Spinal cord (tissue), 10 donors: ENCODE results near the gene CABLES2. TPM values are rescaled to one million over a fixed set of nuclear protein-coding genes. Genes with fewer than 3 reads are reported as not detected.
A peak's percentile ranks its signal among the peaks of the same experiment; 100 is the strongest.

Experiments
- DNase-seq, 6 donors: peaks; one replicate each; pipeline versions ENCODE4 v3.0.0 to v3.0.0-alpha.2; 2013 to 2015; ENCODE audit warnings: low spot score in 6 of 6, low read depth in 4 of 6
- H3K27ac ChIP-seq: one replicate; pipeline ENCODE4 v1.5.1; 2013; ENCODE audit warnings: low read depth, low read length, control low read depth
- H3K27me3 ChIP-seq: one replicate; pipeline ENCODE4 v1.6.1; 2013; ENCODE audit warnings: low read length; ENCODE audit not compliant: control insufficient read depth, insufficient read depth
- H3K36me3 ChIP-seq: one replicate; pipeline ENCODE4 v1.6.1; 2013; ENCODE audit warnings: low read length; ENCODE audit not compliant: control insufficient read depth, insufficient read depth
- H3K4me1 ChIP-seq: one replicate; pipeline ENCODE4 v1.6.1; 2013; ENCODE audit warnings: low read length; ENCODE audit not compliant: control insufficient read depth, insufficient read depth
- H3K4me3 ChIP-seq: one replicate; pipeline ENCODE4 v1.5.1; 2013; ENCODE audit warnings: low read depth, low read length, control low read depth
- H3K9me3 ChIP-seq: one replicate; pipeline ENCODE4 v1.6.1; 2013; ENCODE audit warnings: low read length; ENCODE audit not compliant: control insufficient read depth, insufficient read depth
- WGBS: methylation state at CpG from one replicate; pipeline ENCODE4 v1.1.5; 2013; ENCODE audit warnings: missing lambda C conversion rate; ENCODE audit not compliant: insufficient coverage; 5-methylcytosine and 5-hydroxymethylcytosine counted together
- polyA plus RNA-seq, 2 donors: library from polyadenylated mRNA; unstranded; fragments of 120-200 nt; gene quantifications; one replicate each; pipeline ENCODE4 v1.2.1, GENCODE V29; 2013; ENCODE audit not compliant: insufficient read length in 2 of 2
- total RNA-seq, 2 donors: library from RNA; depleted of rRNA in 1 of 2; stranded (reverse); fragments of 120-200 nt in 1 of 2; fragments of >200 nt in 1 of 2; gene quantifications; one replicate each; pipeline versions ENCODE4 v1.2.3 to v1.2.4, GENCODE V29; 2013 to 2014
- donor health status: healthy.

Gene CABLES2
- total and polyA plus RNA-seq, 4 donors = 4.0 to 23.0 (median 14.1) TPM

- no peak overlapping the region for H3K27ac ChIP-seq
Measured at GRCh38 chr20:62437496-62437895, 30.4 kb upstream of the CABLES2 start.

GRCh38 chr20:62436692-62437091 is 29.6 kb upstream of the CABLES2 start:
- WGBS = 89% methylated on average over 3 of the region's 3 CpGs
- Histone ChIP-seq H3K4me1 (peaks cover 38% of the 10 kb centered on the region), H3K27me3 (no peaks in the 10 kb centered on the region), H3K27ac (no peak overlapping the region), H3K4me3 (no peak overlapping the region), H3K9me3 (no peaks in the 10 kb centered on the region), H3K36me3 (no peaks in the 10 kb centered on the region)
- DNase-seq = no peak

More at GRCh38 chr20:62437496-62437895, 30.4 kb upstream of the CABLES2 start:
- Histone ChIP-seq H3K36me3 (no peaks in the 10 kb centered on the region), H3K4me1 (peaks cover 38% of the 10 kb centered on the region), H3K9me3 (no peaks in the 10 kb centered on the region), H3K27me3 (no peaks in the 10 kb centered on the region), H3K4me3 (no peak overlapping the region)
- DNase-seq = no peak
- WGBS = 82% methylated on average over 8 of the region's 12 CpGs

- 23% methylated on average over 28 of the region's 32 CpGs for WGBS
Measured at GRCh38 chr20:62433658-62434497, 26.8 kb upstream of the CABLES2 start.

DNA sequence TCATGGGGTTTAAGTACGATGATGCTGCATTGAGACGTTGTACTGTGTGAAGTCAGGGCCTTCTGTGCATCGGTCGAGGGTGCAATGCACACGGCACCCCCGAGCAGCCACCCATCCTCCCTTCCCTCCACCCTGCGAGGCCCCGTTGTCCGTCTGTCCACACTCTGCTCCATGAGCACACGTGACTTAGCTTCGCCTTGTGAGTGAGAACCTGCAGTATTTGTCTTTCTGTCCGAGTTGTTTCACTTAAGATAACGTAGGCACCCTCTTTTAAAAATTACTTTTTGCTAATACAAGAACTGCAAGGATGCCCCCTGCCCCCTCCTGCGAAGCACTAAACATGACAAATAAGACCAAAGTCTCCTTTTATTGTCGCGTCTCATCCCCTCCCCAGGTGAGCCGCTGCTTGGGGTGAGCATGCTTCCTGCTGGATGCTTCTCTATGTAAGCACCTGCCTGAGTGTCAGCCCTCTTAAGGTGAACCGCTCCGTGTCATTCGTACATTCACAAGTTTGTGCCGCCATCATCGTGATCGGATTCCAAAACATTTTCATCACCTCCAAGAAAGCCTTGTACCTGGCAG is 23.9 kb upstream of the CABLES2 start:
- Histone ChIP-seq H3K4me3 (no peak overlapping the region), H3K27me3 (peaks cover 3% of the 10 kb centered on the region), H3K36me3 (no peaks in the 10 kb centered on the region), H3K27ac (no peak overlapping the region), H3K4me1 (peaks cover 30% of the 10 kb centered on the region), H3K9me3 (no peaks in the 10 kb centered on the region)
- DNase-seq = no peak
- 77% methylated on average over 19 of the region's 23 CpGs for WGBS

More at GRCh38 chr20:62433658-62434497, 26.8 kb upstream of the CABLES2 start:
- Histone ChIP-seq H3K9me3 (no peaks in the 10 kb centered on the region), H3K4me1 (peaks cover 41% of the 10 kb centered on the region), H3K4me3 (no peak overlapping the region), H3K27me3 (peaks cover 3% of the 10 kb centered on the region), H3K36me3 (no peaks in the 10 kb centered on the region), H3K27ac (no peak overlapping the region)
- peak in 3 of 6 donors; percentile 13 to 62 (median 39) for DNase-seq

GRCh38 chr20:62430311-62430853 is 23.3 kb upstream of the CABLES2 start:
- peaks cover 30% of the 10 kb centered on the region for H3K4me1 ChIP-seq
- WGBS = 66% methylated on average over 5 of the region's 10 CpGs
- no peak overlapping the region for H3K27ac ChIP-seq
- H3K4me3 ChIP-seq = no peak overlapping the region
- H3K9me3 ChIP-seq = no peaks in the 10 kb centered on the region
- H3K27me3 ChIP-seq = peaks cover 3% of the 10 kb centered on the region
- DNase-seq = no peak
- no peaks in the 10 kb centered on the region for H3K36me3 ChIP-seq

GRCh38 chr20:62429455-62430310 is 22.6 kb upstream of the CABLES2 start:
- Histone ChIP-seq H3K36me3 (no peaks in the 10 kb centered on the region), H3K27ac (no peak overlapping the region), H3K4me3 (no peak overlapping the region), H3K9me3 (no peaks in the 10 kb centered on the region), H3K27me3 (peaks cover 3% of the 10 kb centered on the region), H3K4me1 (peaks cover 27% of the 10 kb centered on the region)
- 79% methylated on average over 21 of the region's 23 CpGs for WGBS
- no peak for DNase-seq

- DNase-seq = no peak
- Histone ChIP-seq H3K4me3 (no peak overlapping the region), H3K9me3 (no peaks in the 10 kb centered on the region), H3K27me3 (peaks cover 3% of the 10 kb centered on the region), H3K4me1 (peaks cover 17% of the 10 kb centered on the region), H3K27ac (no peak overlapping the region), H3K36me3 (no peaks in the 10 kb centered on the region)
- WGBS = 62% methylated on average over 30 of the region's 31 CpGs
Measured at GRCh38 chr20:62428396-62429295, 21.6 kb upstream of the CABLES2 start.

DNA sequence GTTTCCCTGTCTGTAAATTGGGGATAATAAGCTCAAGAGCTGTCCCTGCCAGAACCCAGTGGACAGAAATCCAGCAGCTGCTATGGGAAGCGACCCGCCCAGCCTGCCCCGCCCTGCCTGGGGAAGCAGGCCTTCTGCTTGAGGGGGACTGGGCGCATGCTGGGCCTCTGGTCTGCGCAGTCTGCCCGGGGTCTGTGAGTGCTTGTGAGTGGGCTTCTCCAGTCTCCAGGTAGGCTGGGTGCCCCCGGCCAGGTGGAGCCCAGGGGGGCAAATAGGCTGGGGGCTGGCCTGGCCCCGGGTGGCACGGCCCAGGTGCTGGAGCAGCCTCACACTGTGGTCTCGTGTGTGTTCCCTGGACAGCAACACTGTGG is 20.9 kb upstream of the CABLES2 start:
- 83% methylated on average over 10 of the region's 10 CpGs for WGBS

More for the DNA sequence above, 20.9 kb upstream of the CABLES2 start:
- Histone ChIP-seq H3K4me1 (peaks cover 10% of the 10 kb centered on the region), H3K36me3 (no peaks in the 10 kb centered on the region), H3K27ac (no peak overlapping the region), H3K9me3 (no peaks in the 10 kb centered on the region), H3K27me3 (peaks cover 3% of the 10 kb centered on the region), H3K4me3 (no peak overlapping the region)
- no peak for DNase-seq
